HepG2 (cell line): ENCODE data around the gene CPEB4. TPM values are rescaled to one million over a fixed set of nuclear protein-coding genes. Genes with fewer than 3 reads are reported as not detected.

ENCODE experiments used
- FOXP4 ChIP-seq: sonication (generic); formaldehyde crosslinking; IDR thresholded peaks from 2 replicates; pipeline ENCODE4 v1.4.0; 2020; ENCODE audit warnings: missing genetic modification reagents
- GTF3A ChIP-seq: sonication (generic); formaldehyde crosslinking; conservative IDR thresholded peaks from 2 replicates; pipeline ENCODE4 v1.4.0; 2020; ENCODE audit warnings: mild to moderate bottlenecking, missing genetic modification reagents
- SPEN ChIP-seq: sonication (generic); formaldehyde crosslinking; IDR thresholded peaks from 2 replicates; pipeline ENCODE4 v1.5.1; 2020; ENCODE audit warnings: low read depth, mild to moderate bottlenecking, missing genetic modification reagents
- TCF12 ChIP-seq, 2 experiments: fragments of 450-650 bp in 1 of 2; sonication (generic) in 1 of 2; formaldehyde crosslinking in 1 of 2; IDR thresholded peaks; 2 replicates each; pipeline versions ENCODE4 v1.6.1 to v1.8.0; 2017 to 2022; ENCODE audit warnings: antibody characterized with exemption in 1 of 2, mild to moderate bottlenecking in 1 of 2, missing genetic modification reagents in 1 of 2, moderate library complexity in 1 of 2
- ZEB1 ChIP-seq: IDR thresholded peaks from 2 replicates; pipeline ENCODE4 v1.6.1; 2012; ENCODE audit warnings: mild to moderate bottlenecking, low read depth, inconsistent platforms; ENCODE audit not compliant: insufficient replicate concordance
- ZHX2 ChIP-seq, 2 experiments: sonication (generic) in 1 of 2; formaldehyde crosslinking in 1 of 2; IDR thresholded peaks; 2 replicates each; pipeline versions ENCODE4 v1.6.1 to v1.9.0; 2014 to 2022; ENCODE audit warnings: antibody characterized with exemption in 1 of 2, borderline replicate concordance in 1 of 2, inconsistent platforms in 1 of 2, low read depth in 1 of 2, missing genetic modification reagents in 1 of 2
- ZNF24 ChIP-seq: fragments of 450-650 bp; IDR thresholded peaks from 2 replicates; pipeline ENCODE4 v1.6.1; 2017; ENCODE audit warnings: antibody characterized with exemption, mild to moderate bottlenecking
- ZNF543 ChIP-seq: sonication (generic); formaldehyde crosslinking; IDR thresholded peaks from 2 replicates; pipeline ENCODE4 v1.4.0; 2020; ENCODE audit warnings: mild to moderate bottlenecking, missing genetic modification reagents
- polyA plus RNA-seq, 8 experiments: library from polyadenylated mRNA; depleted of rRNA in 3 of 8; stranded (reverse) in 7 of 8; unstranded in 1 of 8; fragments of >200 nt; fragmentation: Illumina TruSeq in 4 of 8; extraction: Trizol in 4 of 8; gene quantifications; 2 replicates each; pipeline versions ENCODE4 v1.2.1 to v1.2.3, GENCODE V29; 2011 to 2016; ENCODE audit warnings: low read depth in 4 of 8, missing spikeins in 1 of 8, mixed read lengths in 1 of 8; ENCODE audit not compliant: insufficient read depth in 1 of 8
- total RNA-seq, 5 experiments: library from RNA; depleted of rRNA; stranded (reverse); fragments of >200 nt; fragmentation: Illumina TruSeq; extraction: Trizol; gene quantifications; 2 replicates each; pipeline ENCODE4 v1.2.3, GENCODE V29; 2016; ENCODE audit warnings: low read depth in 1 of 5

Gene CPEB4
- total and polyA plus RNA-seq, 2 of the 13 experiments (the other 11 are each of a cell fraction or from before 2014, with no cell fraction given) = 7.7 to 26.7 TPM

GRCh38 chr5:174003795-174004194 lies 115.6 kb downstream of the CPEB4 start (continued):
- TF ChIP-seq FOXP4 = no peak
- TF ChIP-seq GTF3A (CRISPR knock-in tag) = no peak
- TF ChIP-seq ZHX2 (IDR thresholded peaks at IDR 0.05; ENCODE audit: low read depth) = no peak
- TF ChIP-seq ZHX2 (CRISPR knock-in tag; IDR thresholded peaks at IDR 0.05; ENCODE audit: borderline replicate concordance) = no peak
- no peak for TF ChIP-seq TCF12 (IDR thresholded peaks at IDR 0.05)
- no peak for TF ChIP-seq TCF12 (CRISPR knock-in tag; IDR thresholded peaks at IDR 0.05)
- no peak for TF ChIP-seq ZNF24
- no peak for TF ChIP-seq ZEB1
- TF ChIP-seq SPEN = no peak
- no peak for TF ChIP-seq ZNF543 (CRISPR knock-in tag)
